Measurements from ENCODE around the gene EFCAB12.

DNA sequence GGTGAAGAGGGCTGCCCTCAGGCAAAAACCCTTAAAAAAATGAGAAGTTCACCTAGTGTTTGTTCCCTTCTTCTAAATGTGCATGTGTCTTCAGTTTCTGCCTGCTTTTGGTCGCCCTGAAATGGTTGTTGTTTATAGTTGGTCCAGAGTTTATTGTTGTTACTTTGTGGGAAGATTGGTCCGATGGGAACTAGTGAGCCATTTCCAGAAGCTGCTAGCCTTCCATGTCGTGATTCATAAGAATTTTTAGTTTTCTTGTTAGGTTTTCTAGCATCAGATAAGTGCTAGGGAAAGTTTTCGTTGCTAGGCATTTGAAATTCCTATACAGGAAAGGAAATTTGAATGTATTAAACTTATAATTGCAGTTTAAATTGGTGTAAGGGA lies 45.3 kb upstream of the EFCAB12 start:
- no peak for TF ChIP-seq CTCF (IDR thresholded peaks at IDR 0.05; ENCODE audit: extremely low read depth in 1 of 2, insufficient read depth in 1 of 2, low read depth in 1 of 2, low read length in 2 of 2)
- no peak for TF ChIP-seq MAX (IDR thresholded peaks at IDR 0.05; ENCODE audit: insufficient read depth, insufficient read length)
- TF ChIP-seq POLR2A (IDR thresholded peaks at IDR 0.05; ENCODE audit: low read depth, low read length), result no peak
- no peak for TF ChIP-seq FOS (IDR thresholded peaks at IDR 0.05; ENCODE audit: borderline replicate concordance, insufficient read depth, low read length)
- TF ChIP-seq POLR2AphosphoS5 (IDR thresholded peaks at IDR 0.05; ENCODE audit: insufficient read depth, low read depth, low read length), result no peak

Data from endothelial cell of umbilical vein (primary cell).